H1 (cell line): ENCODE measurements around the gene UCP2. TPM values are rescaled to one million over a fixed set of nuclear protein-coding genes. Genes with fewer than 3 reads are reported as not detected.

ENCODE experiments used
- GTF2F1 ChIP-seq: IDR thresholded peaks from 2 replicates; pipeline ENCODE4 v1.6.1; 2012; ENCODE audit warnings: low read depth, low read length, improper control_type of control experiment, borderline replicate concordance
- polyA plus RNA-seq, 7 experiments: library from polyadenylated mRNA; depleted of rRNA in 3 of 7; stranded (reverse) in 5 of 7; unstranded in 2 of 7; fragments of >200 nt in 5 of 7; fragments of 200-250 nt in 2 of 7; gene quantifications; 1 replicate in 5 of 7; 2 replicates in 1 of 7; 4 replicates in 1 of 7; pipeline versions ENCODE4 v1.2.1 to v1.2.3, GENCODE V29; 2011 to 2013; ENCODE audit warnings: missing spikeins in 2 of 7, mixed read lengths in 2 of 7
- total RNA-seq: library from RNA; stranded (reverse); fragmentation: NEBNext Ultra II Directional; extraction: Animal tissue kit (Norgen Biotek cat#: 25700); gene quantifications from 2 replicates; pipeline ENCODE4 v1.2.1, GENCODE V29; 2021

Gene UCP2
- total and polyA plus RNA-seq, 2 of the 8 experiments (the other 6 are each of a cell fraction or from before 2014, with no cell fraction given) = 46.2 to 55.2 TPM

GRCh38 chr11:74009675-74010305 lies 27.1 kb upstream of the UCP2 start (continued):
- TF ChIP-seq GTF2F1 = no peak
